RWPE2 (cell line): Measurements from ENCODE around the gene KCTD10.

Experiments used
- ATAC-seq: fragments of 200-7000 bp; cut with Tn5 transposase; 3 replicates; pipeline ENCODE4 v1.9.1; 2021; ENCODE audit warnings: low read depth
- DNase-seq: peaks from one replicate; pipeline ENCODE4 v3.0.0-alpha.2; 2020; ENCODE audit warnings: low spot score
- H3K27ac ChIP-seq: fragments of 450-650 bp; 2 replicates; pipeline ENCODE4 v1.5.1; 2017; ENCODE audit warnings: mild to moderate bottlenecking; ENCODE audit not compliant: poor library complexity, severe bottlenecking
- H3K27me3 ChIP-seq: fragments of 250-450 bp; sonication (Bioruptor Pico); 2 replicates; pipeline ENCODE4 v1.5.1; 2021; ENCODE audit warnings: mild to moderate bottlenecking, moderate library complexity; ENCODE audit not compliant: insufficient read depth, poor library complexity, severe bottlenecking
- H3K36me3 ChIP-seq: fragments of 250-450 bp; sonication (Bioruptor Pico); 2 replicates; pipeline ENCODE4 v1.5.1; 2020; ENCODE audit warnings: low read depth, mild to moderate bottlenecking, moderate library complexity
- H3K4me1 ChIP-seq: fragments of 250-450 bp; sonication (Bioruptor Pico); 2 replicates; pipeline ENCODE4 v1.5.1; 2021; ENCODE audit warnings: mild to moderate bottlenecking, moderate library complexity; ENCODE audit not compliant: insufficient read depth, poor library complexity, severe bottlenecking
- H3K4me3 ChIP-seq: fragments of 250-450 bp; sonication (Bioruptor Pico); 2 replicates; pipeline ENCODE4 v1.5.1; 2021; ENCODE audit warnings: mild to moderate bottlenecking, moderate library complexity; ENCODE audit not compliant: severe bottlenecking
- H3K9me3 ChIP-seq: fragments of 250-450 bp; sonication (Bioruptor Pico); 2 replicates; pipeline ENCODE4 v1.5.1; 2021; ENCODE audit warnings: mild to moderate bottlenecking, moderate library complexity; ENCODE audit not compliant: severe bottlenecking
- CTCF ChIP-seq: fragments of 450-650 bp; IDR thresholded peaks from one replicate; pipeline ENCODE4 v1.5.1; 2017; ENCODE audit warnings: mild to moderate bottlenecking, moderate library complexity; ENCODE audit not compliant: poor library complexity, severe bottlenecking

KCTD10 gene

GRCh38 chr12:109461049-109461845 lies 15.9 kb downstream of the KCTD10 start:
- H3K27me3 ChIP-seq, result no peaks in the 10 kb centered on the region
- TF ChIP-seq CTCF, result no peak
- H3K4me3 ChIP-seq, result no peak overlapping the region
- H3K36me3 ChIP-seq, result peaks cover 42% of the 10 kb centered on the region
- H3K27ac ChIP-seq, result peak overlapping the region; percentile 95
- H3K4me1 ChIP-seq, result peaks cover 37% of the 10 kb centered on the region
- no peaks in the 10 kb centered on the region for H3K9me3 ChIP-seq
- ATAC-seq, result no peak
- no peak for DNase-seq

DNA sequence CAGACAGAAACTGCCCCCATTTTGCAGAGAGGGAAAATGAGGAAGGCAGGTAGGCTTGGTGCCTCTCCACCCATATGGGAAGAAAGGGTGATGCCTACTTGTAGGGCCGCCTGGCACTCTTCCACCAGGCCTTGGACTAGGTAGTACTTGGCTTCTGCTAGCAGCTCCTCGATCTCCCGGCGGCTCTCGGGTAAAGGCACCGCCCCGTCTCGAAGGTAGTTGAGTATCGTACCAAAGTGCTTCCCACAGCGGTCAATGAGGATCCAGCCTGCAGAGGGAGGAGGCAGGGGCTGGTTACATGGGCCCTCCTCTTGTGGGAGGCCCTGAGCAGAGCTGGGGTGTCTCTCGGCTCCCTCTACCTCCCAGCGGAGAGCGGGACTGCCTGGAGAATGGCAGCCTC lies 16.6 kb downstream of the KCTD10 start:
- peaks cover 37% of the 10 kb centered on the region for H3K4me1 ChIP-seq
- peaks cover 49% of the 10 kb centered on the region for H3K36me3 ChIP-seq
- no peak for TF ChIP-seq CTCF
- H3K27ac ChIP-seq, result peak overlapping the region; percentile 95
- DNase-seq (no peak), ATAC-seq (no peak)
- H3K27me3 ChIP-seq, result no peaks in the 10 kb centered on the region
- H3K9me3 ChIP-seq, result no peaks in the 10 kb centered on the region
- no peak overlapping the region for H3K4me3 ChIP-seq

GRCh38 chr12:109459247-109459646 lies 17.9 kb downstream of the KCTD10 start:
- H3K4me1 ChIP-seq, result peaks cover 31% of the 10 kb centered on the region
- no peak overlapping the region for H3K27ac ChIP-seq
- no peaks in the 10 kb centered on the region for H3K27me3 ChIP-seq
- TF ChIP-seq CTCF, result no peak
- ATAC-seq (no peak), DNase-seq (no peak)
- H3K36me3 ChIP-seq, result peaks cover 56% of the 10 kb centered on the region
- no peak overlapping the region for H3K4me3 ChIP-seq
- no peaks in the 10 kb centered on the region for H3K9me3 ChIP-seq

GRCh38 chr12:109458771-109459208 lies 18.3 kb downstream of the KCTD10 start:
- no peak overlapping the region for H3K27ac ChIP-seq
- no peaks in the 10 kb centered on the region for H3K9me3 ChIP-seq
- H3K4me3 ChIP-seq, result no peak overlapping the region
- TF ChIP-seq CTCF, result no peak
- H3K4me1 ChIP-seq, result peaks cover 26% of the 10 kb centered on the region
- no peak for DNase-seq
- peaks cover 59% of the 10 kb centered on the region for H3K36me3 ChIP-seq
- no peaks in the 10 kb centered on the region for H3K27me3 ChIP-seq
- no peak for ATAC-seq

- H3K36me3 ChIP-seq, result peaks cover 66% of the 10 kb centered on the region
These were observed 19.0 kb downstream of the KCTD10 start for GRCh38 chr12:109458086-109458485.

More at GRCh38 chr12:109458086-109458485, 19.0 kb downstream of the KCTD10 start:
- H3K4me3 ChIP-seq, result no peak overlapping the region
- no peaks in the 10 kb centered on the region for H3K27me3 ChIP-seq
- H3K27ac ChIP-seq, result no peak overlapping the region
- ATAC-seq, result no peak
- peaks cover 21% of the 10 kb centered on the region for H3K4me1 ChIP-seq
- TF ChIP-seq CTCF, result no peak
- no peak for DNase-seq
- no peaks in the 10 kb centered on the region for H3K9me3 ChIP-seq
